A673 (cell line): ENCODE measurements around the gene FAM120B. TPM values are rescaled to one million over a fixed set of nuclear protein-coding genes. Genes with fewer than 3 reads are reported as not detected.

ENCODE experiments used
- BruUV-seq: library from RNA; stranded (reverse); fragments of 400-500 nt; replicated peaks from 2 replicates; lab custom pipeline; 2021; lab: Mats Ljungman, UMichigan
- CTCF ChIA-PET: fragments of 300-600 bp; sonication (Branson Sonifier 250); formaldehyde crosslinking; loops from one replicate; lab custom pipeline; 2022; ENCODE audit warnings: antibody characterized with exemption; lab: Charles Lee
- POLR2A ChIA-PET: fragments of 300-600 bp; sonication (Branson Sonifier 250); formaldehyde crosslinking; loops from one replicate; lab custom pipeline; 2022; ENCODE audit warnings: antibody characterized with exemption; ENCODE audit not compliant: low non-redundant PET; lab: Charles Lee
- DNase-seq: peaks from one replicate; pipeline ENCODE4 v3.0.0-alpha.2; 2015; ENCODE audit warnings: low spot score
- H3K27ac ChIP-seq: fragments of 200-600 bp; sonication (generic); 2 replicates; pipeline ENCODE4 v1.5.1; 2016; ENCODE audit warnings: mixed run types, low read depth, mild to moderate bottlenecking, mixed read lengths, antibody characterized with exemption, low read length; ENCODE audit not compliant: poor library complexity, severe bottlenecking
- H3K27me3 ChIP-seq: fragments of 200-600 bp; sonication (generic); replicated peaks from 2 replicates; pipeline ENCODE4 v1.6.1; 2017; ENCODE audit warnings: mixed run types, low read depth, mild to moderate bottlenecking, mixed read lengths, antibody characterized with exemption, low read length; ENCODE audit not compliant: insufficient read depth, poor library complexity
- H3K36me3 ChIP-seq: fragments of 200-600 bp; sonication (generic); 2 replicates; pipeline ENCODE4 v1.6.1; 2016; ENCODE audit warnings: mixed run types, mild to moderate bottlenecking, mixed read lengths, antibody characterized with exemption, low read length; ENCODE audit not compliant: insufficient read depth, poor library complexity, severe bottlenecking
- H3K4me1 ChIP-seq: fragments of 200-600 bp; sonication (generic); 2 replicates; pipeline ENCODE4 v1.6.1; 2017; ENCODE audit warnings: mixed run types, mild to moderate bottlenecking, mixed read lengths, antibody characterized with exemption, low read length; ENCODE audit not compliant: insufficient read depth, poor library complexity, severe bottlenecking
- H3K4me3 ChIP-seq: fragments of 200-600 bp; sonication (generic); 2 replicates; pipeline ENCODE4 v1.5.1; 2016; ENCODE audit warnings: low read depth, mixed run types, mild to moderate bottlenecking, mixed read lengths, low read length; ENCODE audit not compliant: poor library complexity, severe bottlenecking
- H3K9me3 ChIP-seq: fragments of 200-600 bp; sonication (generic); 2 replicates; pipeline ENCODE4 v1.6.1; 2016; ENCODE audit warnings: mixed run types, low read depth, mild to moderate bottlenecking, mixed read lengths, antibody characterized with exemption, low read length; ENCODE audit not compliant: poor library complexity, severe bottlenecking
- CTCF ChIP-seq: fragments of 300-800, 200-600 bp; sonication (generic); conservative IDR thresholded peaks from 2 replicates; pipeline ENCODE4 v1.5.1; 2017; ENCODE audit warnings: low read depth, mild to moderate bottlenecking, antibody characterized with exemption, low read length, moderate library complexity, mixed read lengths
- EZH2 ChIP-seq: fragments of 200-600 bp; sonication (generic); IDR thresholded peaks from 2 replicates; pipeline ENCODE4 v1.6.1; 2017; ENCODE audit warnings: borderline replicate concordance, low read depth, mild to moderate bottlenecking, mixed read lengths, antibody characterized with exemption, low read length; ENCODE audit not compliant: poor library complexity, severe bottlenecking
- intact Hi-C: fragments of 100-400 bp; cut with micrococcal nuclease; formaldehyde crosslinking; loops from one replicate; pipeline ENCODE4 v1.10.0; 2022; ENCODE audit not compliant: unreplicated experiment
- total RNA-seq: library from RNA; stranded (reverse); gene quantifications from 2 replicates; pipeline ENCODE4 v1.2.3, GENCODE V29; 2021

FAM120B gene
- total RNA-seq, 1 experiment from 2014 or later: 31.6 TPM

DNA sequence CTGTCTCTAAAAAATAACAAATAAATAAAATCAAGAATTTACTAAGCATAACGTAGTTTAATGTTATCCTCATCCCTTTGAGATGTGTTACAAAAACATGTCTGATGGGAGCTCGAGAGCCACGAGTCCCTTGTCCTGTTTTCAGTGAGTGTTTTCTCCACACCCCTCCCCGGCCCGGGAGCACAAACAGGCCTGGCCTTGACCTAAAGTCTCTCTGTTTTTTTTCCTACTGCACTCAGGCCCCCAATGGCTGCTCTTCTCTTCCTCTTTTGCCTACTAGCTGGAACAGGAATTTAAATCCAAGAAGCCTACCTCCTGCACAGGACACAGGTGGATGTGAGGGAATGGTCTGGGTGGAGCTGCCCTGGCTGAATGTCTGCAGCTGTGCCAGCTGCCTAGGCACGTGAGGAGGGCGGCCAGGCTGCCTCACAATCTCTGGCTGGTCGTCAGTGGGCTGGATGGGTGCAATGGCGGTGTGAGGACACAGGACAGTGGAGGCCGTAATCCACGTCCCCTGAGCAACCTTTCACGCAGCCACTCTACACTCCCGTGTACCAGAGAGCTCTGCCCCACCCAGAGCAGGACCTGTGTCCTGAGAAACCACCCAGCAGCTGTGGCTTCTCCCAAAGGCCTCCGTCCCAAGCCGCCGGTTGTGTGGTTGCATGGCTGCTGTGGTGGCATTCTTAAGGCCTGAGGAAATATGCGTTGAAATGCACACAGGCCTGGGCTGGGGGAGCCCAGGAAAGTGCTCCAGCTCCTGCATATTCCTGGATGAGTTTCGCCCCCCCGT lies 117.5 kb downstream of the FAM120B start:
- Histone ChIP-seq H3K4me3 (no peak overlapping the region), H3K27ac (no peak overlapping the region), H3K27me3 (no peaks in the 10 kb centered on the region), H3K4me1 (no peaks in the 10 kb centered on the region), H3K36me3 (no peaks in the 10 kb centered on the region), H3K9me3 (no peaks in the 10 kb centered on the region)
- POLR2A ChIA-PET: interaction anchor here (0.7 kb wide), 1 partner anchor 23 kb away, joined by 4 read pairs; no protein-coding TSS in a partner anchor
- no peak for TF ChIP-seq CTCF
- TF ChIP-seq EZH2: no peak
- CTCF ChIA-PET: interaction anchor here (0.5 kb wide), 1 partner anchor 81 kb away, joined by 4 read pairs; no protein-coding TSS in a partner anchor
- DNase-seq: no peak
- intact Hi-C loops: no loop called here
- no TSS peak for BruUV-seq

- intact Hi-C loops: no loop called here
- H3K27me3 ChIP-seq: no peaks in the 10 kb centered on the region
- POLR2A ChIA-PET: no interaction called here
- H3K27ac ChIP-seq: no peak overlapping the region
- TF ChIP-seq CTCF (no peak), EZH2 (no peak)
- DNase-seq: no peak
- CTCF ChIA-PET: no interaction called here
- BruUV-seq: no TSS peak
- no peaks in the 10 kb centered on the region for H3K4me1 ChIP-seq
- no peak overlapping the region for H3K4me3 ChIP-seq
- no peaks in the 10 kb centered on the region for H3K9me3 ChIP-seq
- H3K36me3 ChIP-seq: no peaks in the 10 kb centered on the region
Observed at GRCh38 chr6:170424604-170425126, 118.1 kb downstream of the FAM120B start.

DNA sequence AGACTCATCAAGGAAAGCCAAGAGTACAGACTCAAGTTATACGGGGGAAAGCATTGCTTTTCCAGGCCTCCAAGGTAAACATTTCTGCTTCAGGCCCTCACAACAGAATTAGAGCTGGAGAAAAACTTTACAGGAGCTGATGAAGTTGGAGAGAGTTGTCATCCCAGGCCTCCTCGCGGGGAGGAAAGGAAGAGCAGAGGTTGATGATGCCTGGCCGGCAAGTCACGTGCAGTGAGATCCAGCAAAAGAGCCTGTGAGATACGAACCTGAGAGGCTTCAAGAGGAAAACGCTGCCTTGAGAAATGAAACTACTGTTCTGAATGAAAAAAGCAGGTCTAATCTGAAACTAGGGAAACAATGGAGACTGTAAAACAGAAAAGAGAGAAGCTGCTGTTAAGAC lies 122.9 kb downstream of the FAM120B start:
- no peak for DNase-seq
- Histone ChIP-seq H3K9me3 (no peaks in the 10 kb centered on the region), H3K27ac (no peak overlapping the region), H3K27me3 (peaks cover 7% of the 10 kb centered on the region), H3K36me3 (no peaks in the 10 kb centered on the region), H3K4me1 (no peaks in the 10 kb centered on the region), H3K4me3 (no peak overlapping the region)
- TF ChIP-seq EZH2 (no peak), CTCF (no peak)
- POLR2A ChIA-PET: no interaction called here
- CTCF ChIA-PET: no interaction called here
- BruUV-seq: no TSS peak
- intact Hi-C loops: no loop called here
